NOMO-1 treated with DMSO at 0.1 percent for 48 hours (cell line): ENCODE measurements around the gene SLC25A21.

ENCODE experiments used
- DNase-seq: peaks from one replicate; lab custom pipeline; 2025; ENCODE audit not compliant: unreplicated experiment; lab: John Stamatoyannopoulos, UW

SLC25A21 gene

DNA sequence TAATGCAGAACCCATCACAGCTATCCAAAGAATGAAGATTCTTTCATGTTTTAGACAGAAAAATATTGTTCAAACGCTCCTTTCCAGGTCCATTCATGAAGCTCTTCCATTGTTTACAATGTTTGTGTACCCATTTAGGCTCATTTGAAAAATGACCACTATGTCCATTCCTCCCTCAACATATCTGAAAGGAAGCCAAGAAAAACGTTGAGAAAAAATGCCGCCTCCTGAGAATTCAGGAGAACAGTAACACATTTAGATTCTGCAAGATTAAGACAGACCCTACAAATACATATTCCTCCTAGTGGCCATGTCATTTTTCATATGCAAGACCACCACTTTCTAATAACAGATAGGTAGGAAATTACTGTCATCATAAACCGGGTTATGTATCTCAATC is 124.4 kb downstream of the SLC25A21 start:
- no peak for DNase-seq

GRCh38 chr14:37047226-37047625 is 125.2 kb downstream of the SLC25A21 start:
- no peak for DNase-seq

GRCh38 chr14:37046815-37047214 is 125.6 kb downstream of the SLC25A21 start:
- no peak for DNase-seq

DNA sequence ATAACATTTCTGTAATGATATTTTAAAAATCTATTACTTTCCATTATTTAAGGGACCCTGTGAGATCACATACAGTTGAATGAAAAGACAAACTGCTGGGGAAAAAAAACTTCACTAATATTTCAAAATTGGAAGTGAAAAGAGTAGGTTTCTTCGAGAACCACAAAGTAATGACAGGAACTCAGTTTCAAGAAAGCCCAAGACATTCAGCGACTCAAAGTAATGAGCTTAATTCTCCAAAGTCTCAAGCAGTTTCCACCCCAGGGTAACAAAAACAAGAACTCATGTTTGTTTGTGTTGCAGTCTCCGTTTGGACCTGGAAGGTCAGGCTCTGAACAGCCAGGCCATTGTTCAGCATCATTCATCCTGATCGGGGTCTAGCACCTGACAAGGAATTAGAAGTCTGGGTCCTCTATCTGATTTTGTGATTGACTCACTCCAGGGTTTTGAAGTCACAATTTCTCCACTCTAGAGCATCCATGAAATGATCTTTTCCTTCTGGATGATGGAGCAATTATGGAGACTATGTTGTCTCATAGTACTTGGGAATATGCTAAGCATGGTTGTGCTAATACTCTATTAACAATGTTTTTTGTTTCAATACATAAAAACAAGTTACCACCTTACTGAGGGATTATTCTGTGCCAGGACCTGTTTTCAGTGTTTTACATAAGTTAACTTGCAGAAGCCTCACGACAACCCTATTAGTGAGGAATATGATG is 126.9 kb downstream of the SLC25A21 start:
- DNase-seq, result no peak

- no peak for DNase-seq
Measured at GRCh38 chr14:37037636-37038387, 134.6 kb downstream of the SLC25A21 start.

- no peak for DNase-seq
Measured at GRCh38 chr14:37036669-37037341, 135.6 kb downstream of the SLC25A21 start.

GRCh38 chr14:37035401-37035800 is 137.0 kb downstream of the SLC25A21 start:
- no peak for DNase-seq

DNA sequence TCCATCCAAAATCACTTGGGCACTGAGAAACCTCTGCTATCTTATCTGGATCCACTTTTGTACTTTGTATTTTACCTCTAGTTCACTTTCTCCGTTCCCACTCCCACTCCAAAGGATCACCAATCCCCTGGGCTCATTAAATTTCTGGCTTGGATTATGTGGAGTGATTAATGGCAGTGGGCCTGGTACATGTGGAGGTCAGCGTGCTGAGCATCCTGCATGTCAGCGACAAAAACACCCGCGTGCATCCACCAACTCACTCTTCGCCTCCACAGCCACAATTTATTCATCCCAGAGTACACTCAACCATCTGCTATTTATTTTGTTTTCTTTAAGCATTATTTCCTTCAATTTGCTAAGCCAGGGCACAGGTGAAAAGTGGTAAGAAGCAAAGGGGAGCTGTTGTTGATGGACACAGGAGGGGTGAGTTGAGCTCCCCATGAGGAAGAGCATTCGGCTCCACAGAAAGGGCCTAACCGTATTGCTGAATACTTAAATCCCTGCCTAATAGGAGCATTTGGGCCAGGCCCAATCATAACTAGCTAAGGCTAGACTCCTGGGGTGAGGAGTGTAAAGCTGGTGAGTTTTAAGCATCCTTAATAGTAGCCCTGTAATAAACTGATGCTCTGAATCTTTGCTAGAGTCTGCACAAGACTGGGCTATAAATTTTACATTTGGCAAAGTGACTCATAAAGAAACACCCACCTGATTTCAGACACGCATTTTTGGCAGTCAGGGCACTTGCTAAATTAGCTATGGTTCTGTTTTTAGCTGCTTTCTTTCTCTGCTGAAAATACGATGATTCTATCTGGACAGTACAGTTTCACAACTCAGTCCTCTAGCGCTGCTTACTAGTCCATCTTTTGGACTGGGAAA is 137.8 kb downstream of the SLC25A21 start:
- DNase-seq, result no peak

DNA sequence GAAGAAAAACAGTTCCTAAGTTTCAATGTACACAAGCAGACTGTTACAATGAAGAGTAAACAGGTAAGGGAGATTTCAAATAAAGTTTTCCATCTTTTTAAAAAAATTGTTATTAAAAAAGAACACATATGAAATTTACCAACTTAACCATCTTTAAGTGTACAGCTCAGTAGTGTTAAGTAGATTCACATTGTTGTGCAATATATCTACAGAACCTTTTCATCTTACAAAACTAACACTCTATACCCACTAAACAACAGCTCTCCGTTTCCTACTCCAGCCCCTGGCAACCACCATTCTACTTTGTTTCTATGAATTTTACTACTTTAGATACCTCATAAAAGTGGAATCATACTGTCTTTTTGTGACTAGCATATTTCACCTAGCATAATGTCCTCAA is 139.5 kb downstream of the SLC25A21 start:
- no peak for DNase-seq

GRCh38 chr14:37027188-37027824 is 145.1 kb downstream of the SLC25A21 start:
- DNase-seq, result no peak

DNA sequence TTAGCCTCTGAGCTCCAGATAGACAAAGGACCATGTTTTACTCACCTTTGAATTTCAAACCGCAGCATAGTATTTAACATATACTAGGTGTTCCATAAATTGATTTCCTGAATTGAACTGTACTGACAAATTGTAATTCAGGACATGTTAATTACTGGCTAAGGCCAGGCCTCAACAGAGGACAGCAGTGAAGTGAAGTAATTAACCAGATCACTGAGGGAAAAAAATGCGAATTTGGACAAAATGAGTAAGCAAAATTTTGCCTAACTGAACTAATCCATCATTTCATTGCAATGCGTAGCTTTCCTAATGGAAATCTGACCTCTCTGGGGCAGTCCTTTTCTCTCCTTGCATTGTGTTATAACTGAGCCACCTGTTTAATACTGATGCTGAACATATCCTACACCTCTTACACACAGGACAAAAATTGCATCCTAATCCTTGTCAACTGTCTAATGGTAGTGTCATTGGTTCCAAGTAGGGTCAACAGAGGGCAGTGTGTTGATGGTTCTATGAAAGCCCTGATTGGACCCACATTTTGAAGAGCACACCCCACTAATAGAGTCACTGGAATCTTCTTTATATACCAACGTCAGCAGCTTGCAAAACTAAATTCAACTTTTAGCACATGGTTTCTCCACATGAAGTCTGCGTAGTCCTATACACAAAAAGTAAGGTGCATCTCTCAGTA is 148.4 kb downstream of the SLC25A21 start:
- no peak for DNase-seq

- no peak for DNase-seq
Measured at GRCh38 chr14:37021390-37021789, 151.0 kb downstream of the SLC25A21 start.

- DNase-seq, result no peak
Measured at GRCh38 chr14:37019488-37019887, 152.9 kb downstream of the SLC25A21 start.

DNA sequence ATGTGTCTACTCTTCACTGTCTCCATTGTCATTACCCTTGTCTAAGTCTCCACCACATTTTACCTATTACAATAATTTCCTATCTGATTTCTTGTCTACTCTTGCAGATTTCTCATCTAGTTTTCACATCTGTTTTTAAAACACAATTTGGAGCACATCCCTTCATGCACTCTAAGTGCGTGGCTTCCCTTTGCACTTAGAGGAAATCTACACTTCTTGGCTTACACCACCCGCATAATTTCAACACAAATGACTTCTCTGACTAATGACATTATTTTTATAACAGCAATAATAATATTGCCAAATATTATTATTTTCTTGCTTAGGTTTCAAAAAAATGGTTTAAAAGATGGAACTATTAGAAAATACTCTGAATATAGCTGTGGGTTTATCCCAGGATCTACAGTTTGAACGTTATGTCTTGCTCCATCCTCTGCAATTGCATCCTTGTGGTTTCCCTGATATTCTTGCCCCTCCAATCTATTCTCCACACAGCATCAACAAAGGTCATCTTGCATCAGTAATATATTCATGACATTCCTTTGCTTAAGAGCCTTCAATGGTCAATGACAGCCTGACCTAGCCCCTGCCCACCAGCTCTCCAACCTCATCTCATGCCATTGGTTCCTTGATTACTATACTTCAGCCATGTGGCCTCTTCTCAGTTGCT is 153.7 kb downstream of the SLC25A21 start:
- DNase-seq, result no peak

GRCh38 chr14:37013078-37013477 is 159.3 kb downstream of the SLC25A21 start:
- no peak for DNase-seq

DNA sequence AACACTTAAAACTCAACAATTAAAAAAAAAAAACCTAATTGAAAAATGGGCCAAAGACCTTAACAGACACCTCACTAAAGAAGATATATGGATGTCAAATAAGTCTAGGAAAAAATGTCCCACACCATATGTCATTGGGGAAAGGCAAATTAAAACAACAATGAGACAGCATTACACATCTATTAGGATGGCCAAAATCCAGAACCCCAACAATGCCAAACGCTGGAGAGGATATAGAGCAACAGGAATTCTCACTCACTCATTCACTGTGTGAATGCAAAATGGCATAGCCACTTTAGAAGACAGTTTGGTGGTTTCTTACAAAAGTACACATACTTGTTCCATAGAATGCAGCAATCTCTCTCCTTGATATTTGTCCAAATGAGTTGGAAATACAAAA is 173.7 kb downstream of the SLC25A21 start:
- DNase-seq, result no peak

DNA sequence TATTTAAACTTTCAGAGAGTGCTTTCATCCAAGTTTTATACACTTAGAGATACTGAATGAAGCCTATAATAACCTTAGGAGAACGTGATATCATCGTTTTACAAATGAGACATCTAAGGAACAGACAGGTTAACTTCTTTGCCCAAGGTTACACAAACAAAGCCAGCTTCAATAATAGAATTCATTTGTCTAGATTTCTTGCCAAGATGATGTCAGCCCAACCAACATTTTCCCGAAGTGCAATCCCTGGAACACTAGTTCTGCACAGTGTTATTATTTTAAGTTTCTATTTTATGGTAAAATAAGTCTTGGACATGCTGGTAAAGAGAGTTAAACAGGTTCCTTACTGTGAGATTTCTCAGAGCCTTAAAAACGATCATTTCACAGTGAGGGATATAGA is 174.6 kb downstream of the SLC25A21 start:
- no peak for DNase-seq

DNA sequence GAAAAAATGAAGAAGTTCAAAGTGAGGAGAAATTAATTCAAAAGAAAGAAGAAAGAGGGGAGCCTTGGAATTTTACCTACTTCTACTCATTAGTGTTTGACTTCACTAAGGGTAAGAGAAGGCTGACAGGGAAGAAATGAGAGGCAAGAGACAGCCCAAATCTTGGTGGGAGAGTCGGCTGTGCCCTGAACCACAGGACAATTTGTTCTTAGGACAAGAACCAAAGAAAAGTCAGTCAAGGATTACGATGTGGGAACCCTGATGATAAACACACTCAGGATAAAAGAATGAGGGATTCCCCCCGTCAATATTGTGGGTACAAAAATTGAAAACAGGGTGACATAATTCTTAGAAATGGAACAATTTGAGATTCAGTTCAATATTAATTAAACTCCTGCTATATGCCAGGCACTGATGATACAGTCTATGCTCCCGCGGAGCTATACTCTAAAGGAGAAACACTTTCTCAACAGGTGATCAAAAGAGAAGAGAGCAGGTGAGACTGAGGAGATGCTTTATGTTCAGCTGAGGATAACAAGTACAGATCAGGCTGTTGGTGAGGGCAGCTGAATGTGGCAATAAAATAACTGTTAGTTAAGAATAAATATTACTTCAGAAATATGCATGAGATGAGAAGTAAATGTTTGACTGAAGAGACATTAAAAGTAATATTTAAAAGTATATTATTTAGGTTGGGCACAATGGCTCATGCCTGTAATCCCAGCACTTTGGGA is 175.4 kb downstream of the SLC25A21 start:
- no peak for DNase-seq
